Umbilical cord (tissue), 2 donors: ENCODE results near the gene IFNLR1. TPM values are rescaled to one million over a fixed set of nuclear protein-coding genes. Genes with fewer than 3 reads are reported as not detected.
"Not testable (repeated sequence)": the region's sequence is repeated elsewhere in the genome, so short reads cannot be mapped to it uniquely, and the experiment has no call there.

Source experiments
- DNase-seq: peaks from one replicate; pipeline ENCODE4 v3.0.0-alpha.2; 2015; ENCODE audit warnings: low spot score
- total RNA-seq: library from RNA; depleted of rRNA; stranded (reverse); fragments of >200 nt; gene quantifications from one replicate; pipeline ENCODE4 v1.2.3, GENCODE V29; 2014; ENCODE audit warnings: low replicate concordance; ENCODE audit not compliant: insufficient read depth

IFNLR1 gene
- total RNA-seq, result 5.3 TPM

GRCh38 chr1:24186993-24187790 lies at the start of gene IFNLR1:
Gene IFNLR1 (minus strand): TSS chr1:24187289. CDS start chr1:24187248, 41 bp downstream.
- no peak for DNase-seq

GRCh38 chr1:24235921-24236788 lies 49.1 kb upstream of the IFNLR1 start:
- peak; percentile 35 for DNase-seq

- DNase-seq, result no peak
Measured at GRCh38 chr1:24233684-24234600, 46.9 kb upstream of the IFNLR1 start.

GRCh38 chr1:24231701-24232100 lies 44.6 kb upstream of the IFNLR1 start:
- DNase-seq, result no peak

- no peak for DNase-seq
Measured at GRCh38 chr1:24228311-24228710, 41.2 kb upstream of the IFNLR1 start.

- DNase-seq, result no peak
Measured at GRCh38 chr1:24226749-24227148, 39.7 kb upstream of the IFNLR1 start.

GRCh38 chr1:24224761-24225160 lies 37.7 kb upstream of the IFNLR1 start:
- peak; percentile 37 for DNase-seq

- DNase-seq, result no peak
Measured at GRCh38 chr1:24224086-24224485, 37.0 kb upstream of the IFNLR1 start.

- DNase-seq, result no peak
Measured at GRCh38 chr1:24222793-24223192, 35.7 kb upstream of the IFNLR1 start.

- no peak for DNase-seq
Measured at GRCh38 chr1:24222008-24222605, 35.0 kb upstream of the IFNLR1 start.

GRCh38 chr1:24221246-24221645 lies 34.2 kb upstream of the IFNLR1 start:
- DNase-seq, result no peak

GRCh38 chr1:24216276-24217074 lies 29.4 kb upstream of the IFNLR1 start:
- peak; percentile 31 for DNase-seq

GRCh38 chr1:24215226-24215814 lies 28.2 kb upstream of the IFNLR1 start:
- DNase-seq, result no peak

- no peak for DNase-seq
Measured at GRCh38 chr1:24212376-24212775, 25.3 kb upstream of the IFNLR1 start.

GRCh38 chr1:24210195-24210627 lies 23.1 kb upstream of the IFNLR1 start:
- DNase-seq, result no peak

- no peak for DNase-seq
Measured at GRCh38 chr1:24209097-24209496, 22.0 kb upstream of the IFNLR1 start.

GRCh38 chr1:24207709-24208108 lies 20.6 kb upstream of the IFNLR1 start:
- no peak for DNase-seq

- DNase-seq, result not testable (repeated sequence)
Measured at GRCh38 chr1:24207395-24207687, 20.3 kb upstream of the IFNLR1 start.

- peak; percentile 30 for DNase-seq
Measured at GRCh38 chr1:24206516-24207394, 19.7 kb upstream of the IFNLR1 start.
